D721Med (cell line): Measurements from ENCODE around the gene TCF23.

ENCODE experiments used
- DNase-seq: peaks from one replicate; pipeline ENCODE4 v3.0.0; 2011; ENCODE audit warnings: low spot score; ENCODE audit not compliant: insufficient read length
- FAIRE-seq: peaks from 2 replicates; lab custom pipeline; 2011; peaks lifted over from hg19 to GRCh38; lab: Jason Lieb, UNC
- CTCF ChIP-seq: IDR thresholded peaks from 2 replicates; pipeline ENCODE4 v1.5.1; 2012; ENCODE audit warnings: mild to moderate bottlenecking, control low read depth; ENCODE audit not compliant: insufficient read depth; ENCODE audit errors: missing control alignments

TCF23 gene

GRCh38 chr2:27201675-27202074 is 52.9 kb downstream of the TCF23 start:
- FAIRE-seq (no peak), DNase-seq (peak; percentile 0)
- no peak for TF ChIP-seq CTCF

- DNase-seq (peak; percentile 2), FAIRE-seq (no peak)
- no peak for TF ChIP-seq CTCF
Measured at GRCh38 chr2:27202854-27203253, 54.0 kb downstream of the TCF23 start.

- DNase-seq = no peak
- FAIRE-seq = no peak
- TF ChIP-seq CTCF = no peak
Measured at GRCh38 chr2:27203741-27204140, 54.9 kb downstream of the TCF23 start.

GRCh38 chr2:27204566-27204965 is 55.8 kb downstream of the TCF23 start:
- FAIRE-seq (no peak), DNase-seq (peak; percentile 7)
- no peak for TF ChIP-seq CTCF

- no peak for FAIRE-seq
- no peak for TF ChIP-seq CTCF
Measured at GRCh38 chr2:27205206-27205605, 56.4 kb downstream of the TCF23 start.

GRCh38 chr2:27206346-27206745 is 57.5 kb downstream of the TCF23 start:
- DNase-seq (peak; percentile 11), FAIRE-seq (no peak)
- no peak for TF ChIP-seq CTCF

More at GRCh38 chr2:27205206-27205605, 56.4 kb downstream of the TCF23 start:
- peak; percentile 1 for DNase-seq
